Uterus (tissue), 2 donors: ENCODE measurements around the gene AGMO.

Experiments used
- CTCF ChIP-seq, 4 experiments: fragments of 200-600 bp in 2 of 4; fragments of 450-650 bp in 2 of 4; sonication (generic) in 2 of 4; IDR thresholded peaks; one replicate each; pipeline ENCODE4 v1.5.1; 2016 to 2019; ENCODE audit warnings: antibody characterized with exemption in 4 of 4, mild to moderate bottlenecking in 2 of 4, moderate library complexity in 1 of 4
- POLR2A ChIP-seq, 2 donors: fragments of 450-650 bp; IDR thresholded peaks; one replicate each; pipeline ENCODE4 v1.6.1; 2016; ENCODE audit warnings: antibody characterized with exemption in 2 of 2, mild to moderate bottlenecking in 1 of 2, moderate library complexity in 1 of 2

GRCh38 chr7:15485431-15485830, 76.4 kb downstream of the AGMO start:
- TF ChIP-seq CTCF (IDR thresholded peaks at IDR 0.05) (no peak), POLR2A (IDR thresholded peaks at IDR 0.05) (no peak)
